HK-2 (cell line): Measurements from ENCODE around the gene TBATA.

Source experiments
- DNase-seq: peaks from one replicate; pipeline ENCODE4 v3.0.0-alpha.2; 2018; ENCODE audit not compliant: unreplicated experiment

Gene TBATA

GRCh38 chr10:70761031-70761601, 24.1 kb downstream of the TBATA start:
- DNase-seq: no peak

- no peak for DNase-seq
Measured at GRCh38 chr10:70760271-70760787, 24.8 kb downstream of the TBATA start.

GRCh38 chr10:70759781-70760180, 25.4 kb downstream of the TBATA start:
- no peak for DNase-seq

GRCh38 chr10:70758757-70759514, 26.2 kb downstream of the TBATA start:
- DNase-seq: peak; percentile 66

- DNase-seq: no peak
Measured at GRCh38 chr10:70757856-70758255, 27.3 kb downstream of the TBATA start.

GRCh38 chr10:70756700-70757360, 28.3 kb downstream of the TBATA start:
- no peak for DNase-seq

GRCh38 chr10:70753841-70754621, 31.1 kb downstream of the TBATA start:
- no peak for DNase-seq

- DNase-seq: no peak
Measured at GRCh38 chr10:70753026-70753663, 32.0 kb downstream of the TBATA start.

GRCh38 chr10:70752571-70752970, 32.6 kb downstream of the TBATA start:
- DNase-seq: no peak

GRCh38 chr10:70751991-70752390, 33.2 kb downstream of the TBATA start:
- DNase-seq: no peak

- no peak for DNase-seq
Measured at GRCh38 chr10:70751356-70751755, 33.8 kb downstream of the TBATA start.

GRCh38 chr10:70750156-70750703, 34.9 kb downstream of the TBATA start:
- no peak for DNase-seq

GRCh38 chr10:70749756-70750155, 35.4 kb downstream of the TBATA start:
- DNase-seq: no peak

- DNase-seq: no peak
Measured at GRCh38 chr10:70748801-70749573, 36.2 kb downstream of the TBATA start.

- no peak for DNase-seq
Measured at GRCh38 chr10:70748305-70748704, 36.9 kb downstream of the TBATA start.

GRCh38 chr10:70747192-70747965, 37.8 kb downstream of the TBATA start:
- DNase-seq: no peak

- DNase-seq: no peak
Measured at GRCh38 chr10:70745555-70745954, 39.6 kb downstream of the TBATA start.

GRCh38 chr10:70744617-70745143, 40.5 kb downstream of the TBATA start:
- no peak for DNase-seq

- DNase-seq: no peak
Measured at GRCh38 chr10:70743879-70744278, 41.3 kb downstream of the TBATA start.

- no peak for DNase-seq
Measured at GRCh38 chr10:70743430-70743788, 41.8 kb downstream of the TBATA start.
